GM12891 (cell line): Measurements from ENCODE around the gene TTC8.

ENCODE experiments used
- POLR2A ChIP-seq: IDR thresholded peaks from 2 replicates; pipeline ENCODE4 v1.6.1; 2011; ENCODE audit warnings: low read depth, low read length, control low read depth
- POLR2AphosphoS5 ChIP-seq: IDR thresholded peaks from 2 replicates; pipeline ENCODE4 v1.6.1; 2011; ENCODE audit warnings: low read depth, low read length, control low read depth
- SPI1 ChIP-seq: IDR thresholded peaks from 2 replicates; pipeline ENCODE4 v1.6.1; 2011; ENCODE audit warnings: low read depth, low read length, control low read depth
- TAF1 ChIP-seq: IDR thresholded peaks from 2 replicates; pipeline ENCODE4 v1.6.1; 2011; ENCODE audit warnings: low read depth, low read length, control low read depth

DNA sequence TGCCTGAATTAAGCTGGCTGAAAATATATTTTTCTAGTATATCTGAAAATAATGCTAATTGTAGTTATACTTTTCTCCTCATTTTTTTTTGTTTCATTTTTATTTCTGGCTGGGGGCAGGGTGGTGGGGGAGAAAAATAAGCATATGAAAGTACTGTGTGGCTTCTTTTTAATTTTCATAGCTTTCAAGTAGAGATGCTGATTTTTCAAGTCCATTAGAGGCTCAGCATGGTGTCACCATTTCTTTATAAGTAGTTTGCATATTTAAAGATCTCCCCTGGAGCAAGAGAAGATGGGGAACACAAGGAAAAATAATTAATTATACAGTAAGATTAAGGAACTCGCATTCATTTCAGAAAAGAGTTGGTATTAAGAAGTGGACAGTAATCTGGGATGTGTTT, 27.1 kb downstream of the TTC8 start:
- TF ChIP-seq TAF1 (no peak), POLR2A (no peak), POLR2AphosphoS5 (no peak), SPI1 (no peak)
